ENCODE results near the gene SV2C. TPM values are rescaled to one million over a fixed set of nuclear protein-coding genes. Genes with fewer than 3 reads are reported as not detected.

SV2C gene
- total RNA-seq, 1 donor = not detected

DNA sequence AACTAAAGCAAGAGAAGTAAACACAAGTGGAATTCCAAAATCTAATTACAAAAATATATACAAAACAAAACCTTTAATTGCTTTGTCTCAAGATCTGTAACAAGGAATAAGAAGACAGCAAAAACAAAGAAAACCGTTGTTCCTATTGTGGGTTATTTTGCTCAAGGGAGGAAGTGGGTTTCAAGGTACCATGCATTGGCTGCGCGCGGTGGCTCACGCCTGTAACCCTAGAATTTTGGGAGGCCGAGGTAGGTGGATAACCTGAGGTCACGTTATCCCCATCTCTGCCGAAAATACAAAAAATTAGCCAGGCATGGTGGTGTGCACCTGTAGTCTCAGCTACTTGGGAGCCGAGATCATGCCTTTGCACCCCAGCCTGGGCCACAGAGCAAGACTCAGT lies 307.8 kb downstream of the SV2C start:
- Histone ChIP-seq H3K27me3 (ENCODE audit: insufficient read depth, low read length) (no peaks in the 10 kb centered on the region), H3K79me2 (ENCODE audit: insufficient read depth, low read length) (no peaks in the 10 kb centered on the region), H3K36me3 (ENCODE audit: insufficient read depth, low read length) (no peaks in the 10 kb centered on the region), H3K4me3 (ENCODE audit: insufficient read depth, low read length) (no peak overlapping the region), H3K9me3 (ENCODE audit: low read depth, low read length) (no peaks in the 10 kb centered on the region), H2AFZ (ENCODE audit: low read length) (no peak overlapping the region), H3K4me1 (ENCODE audit: insufficient read depth, low read length) (no peaks in the 10 kb centered on the region), H3K4me2 (ENCODE audit: insufficient read depth, low read length) (no peak overlapping the region), H4K20me1 (ENCODE audit: insufficient read depth, low read length) (no peaks in the 10 kb centered on the region), H3K27ac (ENCODE audit: low read depth, low read length) (no peak overlapping the region)
- TF ChIP-seq, protein P1, sequence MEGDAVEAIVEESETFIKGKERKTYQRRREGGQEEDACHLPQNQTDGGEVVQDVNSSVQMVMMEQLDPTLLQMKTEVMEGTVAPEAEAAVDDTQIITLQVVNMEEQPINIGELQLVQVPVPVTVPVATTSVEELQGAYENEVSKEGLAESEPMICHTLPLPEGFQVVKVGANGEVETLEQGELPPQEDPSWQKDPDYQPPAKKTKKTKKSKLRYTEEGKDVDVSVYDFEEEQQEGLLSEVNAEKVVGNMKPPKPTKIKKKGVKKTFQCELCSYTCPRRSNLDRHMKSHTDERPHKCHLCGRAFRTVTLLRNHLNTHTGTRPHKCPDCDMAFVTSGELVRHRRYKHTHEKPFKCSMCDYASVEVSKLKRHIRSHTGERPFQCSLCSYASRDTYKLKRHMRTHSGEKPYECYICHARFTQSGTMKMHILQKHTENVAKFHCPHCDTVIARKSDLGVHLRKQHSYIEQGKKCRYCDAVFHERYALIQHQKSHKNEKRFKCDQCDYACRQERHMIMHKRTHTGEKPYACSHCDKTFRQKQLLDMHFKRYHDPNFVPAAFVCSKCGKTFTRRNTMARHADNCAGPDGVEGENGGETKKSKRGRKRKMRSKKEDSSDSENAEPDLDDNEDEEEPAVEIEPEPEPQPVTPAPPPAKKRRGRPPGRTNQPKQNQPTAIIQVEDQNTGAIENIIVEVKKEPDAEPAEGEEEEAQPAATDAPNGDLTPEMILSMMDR (IDR thresholded peaks at IDR 0.05; ENCODE audit: extremely low read depth, low read depth, low read length) = no peak
- DNase-seq (ENCODE audit: insufficient read length, low spot score, missing footprints) = no peak

- Histone ChIP-seq H3K79me2 (ENCODE audit: insufficient read depth, low read length) (no peaks in the 10 kb centered on the region), H3K27me3 (ENCODE audit: insufficient read depth, low read length) (no peaks in the 10 kb centered on the region), H3K27ac (ENCODE audit: low read depth, low read length) (no peak overlapping the region), H2AFZ (ENCODE audit: low read length) (no peak overlapping the region), H3K36me3 (ENCODE audit: insufficient read depth, low read length) (no peaks in the 10 kb centered on the region), H3K4me1 (ENCODE audit: insufficient read depth, low read length) (no peaks in the 10 kb centered on the region), H4K20me1 (ENCODE audit: insufficient read depth, low read length) (no peaks in the 10 kb centered on the region), H3K4me2 (ENCODE audit: insufficient read depth, low read length) (no peak overlapping the region), H3K9me3 (ENCODE audit: low read depth, low read length) (no peaks in the 10 kb centered on the region), H3K4me3 (ENCODE audit: insufficient read depth, low read length) (no peak overlapping the region)
- no peak for DNase-seq (ENCODE audit: insufficient read length, low spot score, missing footprints)
- TF ChIP-seq, protein P1 (IDR thresholded peaks at IDR 0.05; ENCODE audit: extremely low read depth, low read depth, low read length) = no peak
These were observed 310.0 kb downstream of the SV2C start for GRCh38 chr5:76393035-76393680.

DNA sequence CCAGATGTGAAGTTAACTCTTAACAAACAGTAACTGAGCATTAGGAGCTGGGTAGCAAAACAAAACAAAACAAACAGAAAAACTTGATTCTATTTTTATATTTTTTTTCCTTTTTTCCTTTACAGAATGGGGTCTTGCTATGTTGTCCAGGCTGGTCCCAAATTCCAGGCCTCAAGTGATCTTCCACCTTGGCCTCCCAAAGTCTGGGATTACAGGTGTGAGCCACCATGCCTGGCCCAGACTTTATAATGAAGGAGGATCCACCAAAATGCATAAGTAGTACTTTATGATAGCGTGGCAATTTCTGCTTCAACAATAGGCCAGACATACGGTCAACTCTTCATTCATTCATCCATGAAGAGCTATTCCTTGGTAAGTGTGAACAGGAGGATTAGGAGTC lies 314.0 kb downstream of the SV2C start:
- H3K4me3 ChIP-seq (ENCODE audit: insufficient read depth, low read length) = no peak overlapping the region
- no peak for DNase-seq (ENCODE audit: insufficient read length, low spot score, missing footprints)
- peaks cover 13% of the 10 kb centered on the region for H3K27me3 ChIP-seq (ENCODE audit: insufficient read depth, low read length)
- H3K79me2 ChIP-seq (ENCODE audit: insufficient read depth, low read length) = no peaks in the 10 kb centered on the region
- no peak overlapping the region for H3K4me2 ChIP-seq (ENCODE audit: insufficient read depth, low read length)
- no peak overlapping the region for H3K27ac ChIP-seq (ENCODE audit: low read depth, low read length)
- TF ChIP-seq, protein P1 (IDR thresholded peaks at IDR 0.05; ENCODE audit: extremely low read depth, low read depth, low read length) = no peak
- no peaks in the 10 kb centered on the region for H3K36me3 ChIP-seq (ENCODE audit: insufficient read depth, low read length)
- H3K4me1 ChIP-seq (ENCODE audit: insufficient read depth, low read length) = no peaks in the 10 kb centered on the region
- H4K20me1 ChIP-seq (ENCODE audit: insufficient read depth, low read length) = no peaks in the 10 kb centered on the region
- no peak overlapping the region for H2AFZ ChIP-seq (ENCODE audit: low read length)
- no peaks in the 10 kb centered on the region for H3K9me3 ChIP-seq (ENCODE audit: low read depth, low read length)

GRCh38 chr5:76399268-76399667 lies 316.1 kb downstream of the SV2C start:
- no peak overlapping the region for H3K4me3 ChIP-seq (ENCODE audit: insufficient read depth, low read length)
- H3K9me3 ChIP-seq (ENCODE audit: low read depth, low read length) = no peaks in the 10 kb centered on the region
- no peaks in the 10 kb centered on the region for H3K4me1 ChIP-seq (ENCODE audit: insufficient read depth, low read length)
- H4K20me1 ChIP-seq (ENCODE audit: insufficient read depth, low read length) = no peaks in the 10 kb centered on the region
- no peak overlapping the region for H2AFZ ChIP-seq (ENCODE audit: low read length)
- no peak overlapping the region for H3K27ac ChIP-seq (ENCODE audit: low read depth, low read length)
- no peaks in the 10 kb centered on the region for H3K79me2 ChIP-seq (ENCODE audit: insufficient read depth, low read length)
- H3K27me3 ChIP-seq (ENCODE audit: insufficient read depth, low read length) = peaks cover 21% of the 10 kb centered on the region
- TF ChIP-seq, protein P1 (IDR thresholded peaks at IDR 0.05; ENCODE audit: extremely low read depth, low read depth, low read length) = no peak
- H3K36me3 ChIP-seq (ENCODE audit: insufficient read depth, low read length) = no peaks in the 10 kb centered on the region
- DNase-seq (ENCODE audit: insufficient read length, low spot score, missing footprints) = no peak
- H3K4me2 ChIP-seq (ENCODE audit: insufficient read depth, low read length) = no peak overlapping the region
